ENCODE measurements around the gene TMEM232.
"Not testable (repeated sequence)": the region's sequence is repeated elsewhere in the genome, so short reads cannot be mapped to it uniquely, and the experiment has no call there.

The TMEM232 gene

GRCh38 chr5:110705349-110705748 is 21.1 kb downstream of the TMEM232 start:
- no peak for FAIRE-seq

GRCh38 chr5:110703481-110703880 is 23.0 kb downstream of the TMEM232 start:
- FAIRE-seq, result no peak

GRCh38 chr5:110702704-110703103 is 23.8 kb downstream of the TMEM232 start:
- no peak for FAIRE-seq

DNA sequence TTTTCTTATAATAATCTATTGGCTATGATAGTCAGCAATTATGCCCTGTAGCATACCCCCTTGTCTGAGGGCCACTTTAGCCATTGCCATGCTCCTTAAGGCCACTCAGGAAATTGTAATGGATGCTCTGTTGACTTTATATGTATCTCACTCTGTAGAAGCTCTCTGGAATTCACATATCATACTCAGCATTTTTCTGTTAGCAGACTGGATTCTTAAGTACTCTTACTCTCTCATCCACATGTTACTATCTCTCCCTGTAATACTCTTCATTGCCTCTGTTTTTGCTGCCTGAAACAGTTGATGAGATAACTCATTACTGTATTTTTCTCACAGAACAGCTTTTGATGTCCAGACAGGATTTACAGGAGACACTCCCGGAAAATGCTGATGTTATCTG is 24.2 kb downstream of the TMEM232 start:
- no peak for FAIRE-seq

DNA sequence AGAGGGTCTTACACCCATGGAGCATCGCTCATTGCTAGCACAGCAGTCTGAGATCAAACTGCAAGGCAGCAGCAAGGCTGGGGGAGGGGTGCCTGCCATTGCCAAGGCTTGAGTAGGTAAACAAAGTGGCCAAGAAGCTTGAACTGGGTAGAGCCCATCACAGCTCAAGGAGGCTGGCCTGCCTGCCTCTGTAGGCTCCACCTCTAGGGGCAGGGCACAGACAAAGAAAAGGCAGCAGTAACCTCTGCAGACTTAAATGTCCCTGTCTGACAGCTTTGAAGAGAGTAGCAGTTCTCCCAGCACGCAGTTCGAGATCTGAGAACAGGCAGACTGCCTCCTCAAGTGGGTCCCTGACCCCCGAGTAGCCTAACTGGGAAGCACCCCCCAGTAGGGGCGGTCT is 33.8 kb downstream of the TMEM232 start:
- not testable (repeated sequence) for FAIRE-seq

- FAIRE-seq, result not testable (repeated sequence)
Observed at GRCh38 chr5:110690587-110690986, 35.9 kb downstream of the TMEM232 start.

DNA sequence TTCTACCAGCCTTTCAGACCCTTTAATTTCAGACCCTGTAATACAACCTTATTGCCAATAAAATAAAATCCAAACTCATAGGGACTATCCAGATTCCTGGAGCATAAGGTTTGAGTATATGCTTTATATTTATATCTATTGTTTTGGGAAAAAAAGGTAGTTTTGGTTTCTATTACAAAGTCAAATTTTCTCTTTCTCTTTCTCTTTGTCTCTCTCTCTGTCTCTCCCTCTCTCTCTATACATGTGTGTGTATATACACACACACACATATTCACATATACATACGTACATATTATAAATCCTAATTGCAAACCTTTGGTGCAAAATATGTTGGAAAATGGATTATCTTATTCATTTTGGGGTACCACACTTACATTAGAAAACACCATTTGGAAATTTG is 39.0 kb downstream of the TMEM232 start:
- FAIRE-seq, result no peak

DNA sequence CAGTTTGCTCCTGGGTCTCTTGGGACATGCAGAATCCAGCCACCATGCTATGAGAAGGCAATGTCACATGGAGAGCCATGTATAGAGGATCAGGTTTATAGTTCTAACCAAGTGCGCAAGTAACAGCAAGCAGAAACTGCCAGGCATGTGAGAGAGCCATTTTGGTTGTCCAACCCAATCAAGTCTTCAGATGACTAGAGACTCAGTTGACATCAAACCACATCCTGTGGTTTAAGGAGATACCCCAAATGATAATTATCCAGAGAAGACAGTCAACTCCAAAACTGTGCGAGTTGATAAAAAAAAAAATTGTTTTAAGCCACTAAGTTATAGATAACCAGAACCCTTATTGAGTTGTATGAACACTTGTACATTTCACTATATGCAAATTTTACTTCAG is 40.2 kb downstream of the TMEM232 start:
- FAIRE-seq, result no peak

- peak; percentile 36 for FAIRE-seq
Observed at GRCh38 chr5:110681953-110682352, 44.5 kb downstream of the TMEM232 start.

- FAIRE-seq, result no peak
Observed at GRCh38 chr5:110681109-110681508, 45.4 kb downstream of the TMEM232 start.

DNA sequence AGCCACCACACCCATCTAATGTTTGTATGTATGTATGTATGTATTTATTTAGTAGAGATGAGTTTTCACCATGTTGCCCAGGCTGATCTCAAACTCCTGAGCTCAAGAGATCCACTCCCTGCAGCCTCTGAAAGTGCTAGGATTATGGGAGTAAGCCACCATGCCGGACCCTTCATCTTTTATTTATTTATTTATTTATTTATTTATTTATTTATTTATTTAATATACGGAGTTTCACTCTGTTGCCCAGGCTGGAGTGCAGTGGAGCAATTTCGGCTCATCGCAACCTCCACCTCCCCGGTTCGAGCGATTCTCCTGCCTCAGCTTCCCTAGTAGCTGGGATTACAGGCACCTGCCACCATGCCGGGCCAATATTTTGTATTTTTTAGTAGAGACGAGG is 49.9 kb downstream of the TMEM232 start:
- FAIRE-seq, result not testable (repeated sequence)

DNA sequence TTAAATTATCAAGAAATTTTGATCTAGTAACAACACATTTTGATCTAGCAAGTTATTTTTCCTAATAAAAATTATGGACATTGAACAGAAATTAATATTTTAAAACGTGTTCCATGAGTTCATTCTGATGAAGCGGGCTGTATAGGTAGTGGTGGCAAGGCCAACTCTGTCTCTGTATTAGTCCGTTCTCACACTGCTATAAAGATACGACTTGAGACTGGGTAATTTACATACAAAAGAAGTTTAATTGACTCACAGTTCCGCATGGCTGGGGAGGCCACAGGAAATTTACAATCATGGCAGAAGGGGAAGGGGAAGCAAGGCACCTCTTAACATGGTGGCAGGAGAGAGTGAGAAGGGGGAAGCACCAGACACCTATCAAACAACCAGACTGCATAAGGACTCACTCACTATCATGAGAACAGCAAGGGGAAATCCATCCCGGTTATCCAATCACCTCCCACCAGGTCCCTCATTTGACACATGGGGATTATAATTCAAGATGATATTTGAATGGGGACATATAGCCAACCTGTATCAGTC is 61.2 kb downstream of the TMEM232 start:
- FAIRE-seq, result no peak

GRCh38 chr5:110663525-110663924 is 62.9 kb downstream of the TMEM232 start:
- FAIRE-seq, result no peak

GRCh38 chr5:110658006-110658405 is 68.5 kb downstream of the TMEM232 start:
- no peak for FAIRE-seq

DNA sequence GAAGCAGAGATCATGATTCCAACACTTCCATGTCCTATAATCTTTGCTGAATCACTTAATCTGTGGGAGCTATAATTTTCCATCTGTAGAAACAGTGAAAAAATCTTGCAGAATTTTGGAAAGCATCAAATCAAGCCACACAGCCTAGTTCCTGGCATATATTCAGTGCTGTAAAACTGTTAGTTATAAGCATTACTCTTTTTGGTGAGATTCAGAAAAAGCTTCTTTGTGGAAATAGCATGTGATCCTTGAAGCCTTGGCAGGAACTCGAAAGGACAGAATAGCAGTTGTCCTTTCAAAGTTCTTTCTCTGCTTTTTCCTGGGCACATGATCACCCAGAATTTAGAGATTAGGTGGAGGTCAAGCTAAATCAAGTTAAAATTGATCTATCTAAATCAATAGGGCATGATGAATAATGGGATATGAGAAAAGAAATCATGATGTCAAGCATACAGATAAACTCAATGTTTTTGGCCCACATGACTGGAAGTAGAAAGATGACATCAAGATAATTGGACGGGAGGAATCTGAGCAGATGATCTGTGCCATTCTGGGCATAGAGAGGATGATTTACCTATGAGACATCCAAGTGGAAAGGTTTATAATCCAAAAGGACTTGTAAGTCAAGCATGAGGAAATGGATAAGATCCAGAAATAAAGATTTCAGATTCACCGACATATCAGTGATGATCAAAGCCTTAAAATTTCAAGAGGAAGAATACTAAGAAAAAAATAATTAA is 73.1 kb downstream of the TMEM232 start:
- FAIRE-seq, result no peak

GRCh38 chr5:110651507-110651906 is 75.0 kb downstream of the TMEM232 start:
- FAIRE-seq, result no peak

- FAIRE-seq, result no peak
Observed at GRCh38 chr5:110644357-110644756, 82.1 kb downstream of the TMEM232 start.

DNA sequence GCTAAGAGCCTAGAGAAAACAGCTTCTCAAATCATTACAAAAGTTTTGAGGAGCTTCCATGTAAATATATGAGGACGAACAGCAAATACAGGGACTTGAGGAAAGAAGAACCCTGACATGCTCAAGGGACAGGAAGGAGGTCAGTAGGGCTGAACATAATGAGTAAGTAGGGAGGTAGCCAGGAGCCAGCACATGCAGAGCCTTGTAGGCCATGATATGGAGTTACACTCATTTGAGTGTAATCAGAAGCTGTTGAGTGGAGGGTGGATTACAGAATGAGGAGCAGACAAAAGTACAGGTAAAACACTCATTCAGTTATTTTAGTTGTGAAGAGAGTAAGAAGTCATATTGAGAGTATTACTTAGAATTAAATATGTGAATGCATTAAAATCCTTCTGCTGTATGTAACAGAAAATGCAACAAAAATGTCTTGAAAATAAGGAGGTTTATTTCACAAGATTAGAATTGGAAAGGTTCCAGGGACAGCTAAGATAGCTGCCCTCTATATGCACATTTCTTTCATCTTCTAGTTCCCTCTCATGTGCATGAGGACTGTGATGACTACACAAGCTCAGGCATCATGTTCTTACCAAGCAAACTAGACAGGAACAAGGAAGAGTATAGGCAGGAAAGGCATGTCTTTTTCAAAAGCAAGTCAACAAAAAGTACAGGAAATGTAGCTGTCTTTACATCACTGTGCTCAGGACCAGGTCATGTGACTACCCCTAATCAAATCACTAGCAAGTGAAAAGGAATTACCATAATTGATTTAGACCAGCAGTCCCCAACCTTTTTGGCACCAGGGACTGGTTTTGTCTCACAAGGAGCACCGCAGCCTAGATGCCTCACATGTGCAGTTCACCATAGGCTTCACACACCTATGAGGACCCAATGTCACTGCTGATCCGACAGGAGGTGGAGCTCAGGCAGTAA is 87.2 kb downstream of the TMEM232 start:
- no peak for FAIRE-seq

- FAIRE-seq, result no peak
Observed at GRCh38 chr5:110634475-110634874, 92.0 kb downstream of the TMEM232 start.

DNA sequence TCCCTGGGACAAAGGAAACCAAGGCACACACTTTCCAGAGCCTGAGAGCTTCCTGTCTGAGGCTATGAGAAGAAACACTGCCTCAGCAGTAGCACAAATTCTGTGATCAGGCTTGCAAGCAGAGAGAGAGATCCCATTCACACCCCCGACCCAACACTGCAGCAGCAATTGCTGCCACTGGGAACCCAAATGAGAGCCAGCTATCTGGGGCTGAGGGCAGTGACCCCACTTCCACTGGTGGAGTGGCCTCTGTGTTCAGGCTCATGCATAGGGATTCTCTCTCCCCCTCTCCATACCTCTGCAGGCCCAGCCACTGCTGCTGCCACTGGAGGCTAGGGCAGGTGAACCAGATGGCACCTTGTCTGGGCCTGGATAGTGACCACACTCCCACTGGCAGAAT is 95.2 kb downstream of the TMEM232 start:
- FAIRE-seq, result no peak

- no peak for FAIRE-seq
Observed at GRCh38 chr5:110630350-110630749, 96.1 kb downstream of the TMEM232 start.

DNA sequence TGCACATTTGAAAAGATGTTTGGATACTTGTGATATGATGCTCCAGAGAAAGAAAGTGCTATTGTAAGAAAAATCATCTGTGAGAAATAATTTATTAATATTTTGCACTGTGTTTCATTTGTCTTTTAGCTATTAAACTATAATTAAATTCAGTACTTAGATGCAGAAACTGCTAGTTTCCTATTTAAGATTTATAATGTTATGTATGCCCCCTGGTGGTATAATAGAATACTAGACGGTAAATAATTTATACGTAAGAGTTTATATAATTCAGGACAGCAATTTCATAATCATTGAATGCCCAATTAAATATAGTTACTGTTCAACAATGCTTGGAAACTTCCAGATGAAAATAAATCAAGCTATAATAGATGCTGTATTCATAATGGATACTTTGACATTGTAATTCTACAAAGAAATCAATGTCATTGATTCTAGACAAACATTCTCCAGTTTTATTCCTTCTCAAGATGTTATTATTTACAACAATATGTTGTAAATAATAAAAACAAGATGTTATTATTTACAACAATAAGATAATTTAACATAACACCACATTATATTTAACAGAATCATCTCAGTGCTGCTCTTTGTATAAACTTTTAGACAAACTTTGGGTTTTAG is 101.0 kb downstream of the TMEM232 start:
- peak; percentile 86 for FAIRE-seq

DNA sequence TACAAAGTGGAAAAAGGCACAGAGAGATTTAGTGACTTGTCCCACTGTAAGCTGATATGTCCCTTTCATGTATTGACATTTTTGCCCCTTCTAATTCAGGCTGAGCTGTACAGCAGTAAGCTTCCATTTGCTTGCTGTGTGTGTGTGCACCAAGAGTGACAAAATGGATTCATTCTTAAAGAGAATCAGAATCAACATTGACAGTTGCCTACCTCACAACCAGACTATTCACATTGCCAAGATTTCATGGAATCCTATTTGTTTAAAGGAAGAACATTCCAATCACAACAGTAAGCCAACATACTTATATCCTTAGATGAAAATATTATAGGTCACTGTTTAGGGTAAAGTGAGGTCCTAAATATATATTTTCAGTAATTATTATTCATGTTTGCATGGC is 102.6 kb downstream of the TMEM232 start:
- FAIRE-seq, result no peak

Measured in G401.6 (cell line).